Kidney (tissue), 14 donors: Measurements from ENCODE around the gene BMF. TPM values are rescaled to one million over a fixed set of nuclear protein-coding genes. Genes with fewer than 3 reads are reported as not detected.

ENCODE experiments used
- DNase-seq, 5 donors: peaks; one replicate each; pipeline ENCODE4 v3.0.0-alpha.2; 2013 to 2020
- FAIRE-seq: peaks from 2 replicates; lab custom pipeline; 2012; peaks lifted over from hg19 to GRCh38; lab: Jason Lieb, UNC
- H3K27ac ChIP-seq, 2 donors: one replicate each; pipeline ENCODE4 v1.7.0; 2013; ENCODE audit warnings: low read depth in 2 of 2, low read length in 2 of 2, inconsistent platforms in 1 of 2
- H3K27me3 ChIP-seq: one replicate; pipeline ENCODE4 v1.7.1; 2013; ENCODE audit warnings: low read length, inconsistent platforms; ENCODE audit not compliant: control insufficient read depth, insufficient read depth
- H3K36me3 ChIP-seq, 3 donors: one replicate each; pipeline versions ENCODE4 v1.7.0 to v1.7.1; 2013; ENCODE audit warnings: low read length in 3 of 3, control low read depth in 1 of 3, inconsistent platforms in 1 of 3; ENCODE audit not compliant: insufficient read depth in 3 of 3, control insufficient read depth in 2 of 3
- H3K4me1 ChIP-seq, 3 donors: one replicate each; pipeline versions ENCODE4 v1.7.0 to v1.7.1; 2013; ENCODE audit warnings: low read length in 3 of 3, inconsistent platforms in 1 of 3, low read depth in 1 of 3; ENCODE audit not compliant: control insufficient read depth in 2 of 3, insufficient read depth in 2 of 3
- H3K4me3 ChIP-seq, 3 donors: one replicate each; pipeline versions ENCODE4 v1.7.0 to v1.8.1; 2013; ENCODE audit warnings: low read length in 3 of 3, control low read depth in 1 of 3, inconsistent platforms in 1 of 3
- H3K9ac ChIP-seq, 3 donors: one replicate each; pipeline versions ENCODE4 v1.7.0 to v1.7.1; 2013; ENCODE audit warnings: low read length in 3 of 3, control low read depth in 1 of 3, inconsistent platforms in 1 of 3
- H3K9me3 ChIP-seq, 3 donors: one replicate each; pipeline versions ENCODE4 v1.7.0 to v1.7.1; 2013; ENCODE audit warnings: low read length in 3 of 3, control low read depth in 1 of 3, inconsistent platforms in 1 of 3; ENCODE audit not compliant: control insufficient read depth in 2 of 3, insufficient read depth in 1 of 3
- intact Hi-C: fragments of 100-400 bp; cut with DNase I; formaldehyde crosslinking; loops from one replicate; pipeline ENCODE4 v1.11.1; 2022
- polyA plus RNA-seq: library from polyadenylated mRNA; stranded (reverse); fragments of 350-450 nt; fragmentation: Illumina TruSeq; extraction: RNeasy Lipid Tissue Mini Kit (QIAGEN cat#74804); gene quantifications from one replicate; pipeline ENCODE4 v1.2.3, GENCODE V29; 2014; ENCODE audit warnings: low read depth, low replicate concordance; ENCODE audit not compliant: insufficient read depth
- total RNA-seq: library from RNA; stranded (reverse); fragmentation: NEBNext Ultra II Directional; extraction: Animal tissue kit (Norgen Biotek cat#: 25700); gene quantifications from one replicate; pipeline ENCODE4 v1.2.1, GENCODE V29; 2021
- TF ChIP-seq, protein P1 (sequence below): IDR thresholded peaks from 3 replicates; pipeline ENCODE4 v1.5.1; 2012; ENCODE audit warnings: mild to moderate bottlenecking, moderate library complexity, borderline replicate concordance; ENCODE audit not compliant: insufficient read depth; ENCODE audit errors: extremely low read depth
- donor health status: control.
- donor health status: control.
- donor health status: control.
- donor health status: control.
- donor health status: control.
- donor health status: DM: yes; HTN: yes; CAD: no.
- donor health status: Normal renal cell carcinoma (clear cell type).

BMF gene
- total and polyA plus RNA-seq, 2 donors from 2014 or later = 3.6 to 19.7 TPM

DNA sequence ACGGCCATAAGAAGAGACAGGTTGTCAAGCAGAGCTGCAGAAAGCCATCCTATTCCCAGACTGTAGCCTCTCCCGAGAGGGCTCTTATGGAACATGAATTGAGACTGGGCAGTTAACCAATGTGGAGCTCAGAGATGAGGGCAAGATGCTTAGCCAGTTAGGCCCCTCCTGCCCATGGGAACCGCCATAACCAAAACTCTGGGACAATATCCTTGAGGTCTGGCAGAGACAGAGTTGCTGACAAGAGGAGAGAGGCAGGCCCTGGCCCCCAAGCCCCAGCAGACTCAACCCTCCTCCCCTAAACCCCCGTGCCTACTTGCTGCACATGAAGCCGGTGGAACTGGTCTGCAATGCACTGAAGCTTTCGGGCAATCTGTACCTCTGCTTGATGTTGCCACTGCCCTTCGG lies 4.8 kb downstream of the BMF start:
- peak overlapping the region; percentile 59 to 74 for H3K27ac ChIP-seq
- TF ChIP-seq, protein P1, sequence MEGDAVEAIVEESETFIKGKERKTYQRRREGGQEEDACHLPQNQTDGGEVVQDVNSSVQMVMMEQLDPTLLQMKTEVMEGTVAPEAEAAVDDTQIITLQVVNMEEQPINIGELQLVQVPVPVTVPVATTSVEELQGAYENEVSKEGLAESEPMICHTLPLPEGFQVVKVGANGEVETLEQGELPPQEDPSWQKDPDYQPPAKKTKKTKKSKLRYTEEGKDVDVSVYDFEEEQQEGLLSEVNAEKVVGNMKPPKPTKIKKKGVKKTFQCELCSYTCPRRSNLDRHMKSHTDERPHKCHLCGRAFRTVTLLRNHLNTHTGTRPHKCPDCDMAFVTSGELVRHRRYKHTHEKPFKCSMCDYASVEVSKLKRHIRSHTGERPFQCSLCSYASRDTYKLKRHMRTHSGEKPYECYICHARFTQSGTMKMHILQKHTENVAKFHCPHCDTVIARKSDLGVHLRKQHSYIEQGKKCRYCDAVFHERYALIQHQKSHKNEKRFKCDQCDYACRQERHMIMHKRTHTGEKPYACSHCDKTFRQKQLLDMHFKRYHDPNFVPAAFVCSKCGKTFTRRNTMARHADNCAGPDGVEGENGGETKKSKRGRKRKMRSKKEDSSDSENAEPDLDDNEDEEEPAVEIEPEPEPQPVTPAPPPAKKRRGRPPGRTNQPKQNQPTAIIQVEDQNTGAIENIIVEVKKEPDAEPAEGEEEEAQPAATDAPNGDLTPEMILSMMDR = no peak
- H3K9me3 ChIP-seq = no peaks in the 10 kb centered on the region
- FAIRE-seq (no peak), DNase-seq (peak in 1 of 5 donors; percentile 56)
- H3K27me3 ChIP-seq = no peaks in the 10 kb centered on the region
- H3K4me3 ChIP-seq = no peak overlapping the region
- no peaks in the 10 kb centered on the region for H3K36me3 ChIP-seq
- H3K4me1 ChIP-seq = peaks cover 11 to 71% (median 56%) of the 10 kb centered on the region in 3 donors
- intact Hi-C loops = no loop called here
- H3K9ac ChIP-seq = no peak overlapping the region

DNA sequence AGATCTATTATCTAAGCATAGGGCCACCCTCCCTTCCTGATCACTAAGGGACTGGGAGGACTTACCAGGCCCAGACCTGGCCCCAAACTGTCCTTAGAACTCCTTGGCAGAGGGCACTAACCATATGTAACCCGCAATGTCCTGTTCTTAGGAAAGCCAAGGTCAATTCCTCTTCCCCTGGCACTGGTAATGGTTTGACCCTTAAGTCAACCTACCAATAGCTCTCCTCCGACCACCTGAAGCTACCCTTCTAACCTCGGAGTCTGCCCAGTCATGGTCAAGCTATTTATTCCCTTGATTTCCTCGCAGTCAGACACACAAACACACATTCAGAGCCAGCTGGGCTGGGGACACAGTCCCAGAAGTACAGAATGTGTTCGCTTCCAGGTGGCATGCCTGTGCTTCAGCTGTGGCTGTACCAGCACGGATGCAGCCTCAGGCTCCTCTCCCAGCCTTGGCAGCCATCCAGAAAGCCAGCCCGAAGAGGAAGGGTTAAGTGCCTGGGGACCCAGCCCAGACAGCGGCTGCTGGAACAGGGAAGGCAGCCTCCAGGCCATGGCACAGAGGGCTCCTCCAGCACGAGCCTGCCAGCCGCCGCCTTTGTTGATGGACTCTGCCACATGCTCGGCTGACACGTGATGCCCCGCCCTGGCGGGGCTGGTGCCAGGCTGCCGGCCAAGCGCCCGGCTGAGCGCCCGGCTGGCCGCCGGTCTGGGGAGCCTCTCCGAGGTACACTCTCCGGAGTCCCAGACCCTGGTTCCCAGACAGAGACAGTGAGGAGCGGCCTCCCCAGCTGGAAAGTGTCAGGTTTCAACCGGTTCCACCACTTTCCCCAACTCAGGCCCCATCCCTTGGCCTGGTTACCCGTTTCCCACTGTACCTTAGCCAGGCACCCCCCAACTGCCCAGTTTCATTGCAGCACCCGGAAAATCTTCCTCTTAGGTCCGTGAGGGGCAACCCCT lies 5.5 kb downstream of the BMF start:
- TF ChIP-seq, protein P1 = no peak
- peak; percentile 86 to 97 (median 91) for DNase-seq
- Histone ChIP-seq H3K9me3 (no peaks in the 10 kb centered on the region), H3K4me1 (peaks cover 16 to 77% (median 60%) of the 10 kb centered on the region in 3 donors), H3K36me3 (no peaks in the 10 kb centered on the region), H3K27ac (peak overlapping the region; percentile 71 to 74), H3K27me3 (no peaks in the 10 kb centered on the region), H3K4me3 (no peak overlapping the region), H3K9ac (peak overlapping the region in 1 of 3 donors; percentile 5)
- intact Hi-C loops = no loop called here
- FAIRE-seq = no peak

DNA sequence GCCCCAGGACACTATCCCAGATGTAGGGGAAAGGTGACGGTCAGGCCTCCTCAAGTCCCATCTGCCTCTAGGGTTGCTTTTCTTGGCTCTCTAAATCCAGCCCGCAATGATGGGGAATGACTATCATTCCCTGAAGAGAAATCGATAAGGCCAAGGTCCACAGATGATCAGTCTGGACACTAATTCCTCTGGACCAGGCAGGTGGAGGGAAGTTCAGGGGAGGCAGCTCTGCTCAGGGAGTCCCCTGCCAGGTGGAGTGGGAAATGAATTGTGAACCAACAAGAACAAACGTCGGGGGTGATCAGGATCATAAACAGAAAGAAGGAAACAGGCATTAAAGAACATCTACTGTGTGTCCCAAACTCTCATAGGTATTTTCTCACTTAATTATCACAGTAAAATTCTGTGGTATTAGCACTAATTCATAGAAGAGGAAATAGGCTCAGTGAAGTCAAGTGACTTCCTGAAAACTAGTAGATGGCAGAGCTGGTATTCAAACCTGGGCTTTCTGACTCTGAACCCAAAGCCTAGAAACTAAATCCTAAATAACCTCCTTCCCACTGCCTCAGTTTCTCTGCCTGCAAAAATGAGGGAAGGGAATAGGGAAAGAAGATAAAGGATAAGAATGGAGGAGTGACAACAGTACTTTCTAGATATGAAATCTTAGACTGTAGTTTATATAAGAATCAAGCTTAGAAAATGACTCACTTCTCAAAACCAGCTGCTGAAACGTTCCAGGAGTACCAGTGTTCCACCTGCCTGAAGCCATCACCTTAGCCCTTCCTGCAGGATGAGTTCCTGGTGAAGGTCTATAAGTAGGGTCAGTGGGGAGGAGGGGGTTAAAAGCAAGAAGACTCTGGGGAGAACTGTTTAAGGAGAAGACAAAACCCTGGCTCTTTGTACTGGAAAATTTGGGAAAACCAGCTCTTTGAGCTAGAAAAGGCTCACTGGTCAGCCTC lies 7.5 kb downstream of the BMF start:
- intact Hi-C loops = no loop called here
- H3K9ac ChIP-seq = no peak overlapping the region
- no peaks in the 10 kb centered on the region for H3K27me3 ChIP-seq
- H3K4me3 ChIP-seq = no peak overlapping the region
- DNase-seq = peak in 1 of 5 donors; percentile 17
- no peak for FAIRE-seq
- H3K36me3 ChIP-seq = no peaks in the 10 kb centered on the region
- TF ChIP-seq, protein P1 = no peak
- peak overlapping the region in 1 of 2 donors; percentile 45 for H3K27ac ChIP-seq
- H3K4me1 ChIP-seq = peaks cover 17 to 78% (median 69%) of the 10 kb centered on the region in 3 donors
- no peaks in the 10 kb centered on the region for H3K9me3 ChIP-seq
